Activated effector memory CD4-positive, alpha-beta T cell treated with Interleukin-2 at 50 U/mL for 16 hours (primary cell): ENCODE data around the gene DSCAML1.
A peak's percentile ranks its signal among the peaks of the same experiment; 100 is the strongest.

Experiments
- DNase-seq: peaks from one replicate; pipeline ENCODE4 v3.0.0-alpha.2; 2020

The DSCAML1 gene

DNA sequence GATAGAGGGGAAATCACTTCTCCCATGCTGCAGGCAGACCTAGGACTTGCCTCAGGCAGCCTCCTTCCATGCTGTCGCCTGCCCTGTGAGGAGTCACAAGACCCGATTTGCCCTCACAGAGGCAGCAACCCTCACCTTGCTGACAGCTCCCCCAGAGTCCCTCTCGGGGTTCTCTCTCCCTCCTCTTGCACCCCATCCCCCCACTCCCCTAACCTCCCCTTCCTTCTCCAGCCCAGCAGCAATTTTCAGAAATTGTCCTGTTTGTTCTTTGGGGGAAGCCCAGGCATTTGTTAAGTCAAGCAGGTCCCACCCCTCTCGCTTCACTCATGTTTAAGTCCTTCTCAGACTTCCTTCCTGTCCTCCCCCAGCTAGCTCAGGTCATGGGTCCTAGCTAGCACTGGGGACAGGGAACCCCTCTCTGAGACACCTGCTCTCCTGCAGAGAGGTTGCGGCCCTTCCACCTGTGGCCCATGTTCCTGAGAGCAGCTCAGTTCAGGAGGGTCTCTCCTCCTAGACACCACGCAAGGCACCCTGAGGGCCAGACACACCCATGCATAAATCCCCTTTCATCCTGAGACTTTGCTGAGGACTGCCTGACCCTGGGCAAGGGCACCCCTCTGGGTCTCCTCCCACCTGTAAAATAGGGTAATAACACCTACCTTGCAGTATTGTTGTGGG, 33.8 kb upstream of the DSCAML1 start:
- DNase-seq: no peak

DNA sequence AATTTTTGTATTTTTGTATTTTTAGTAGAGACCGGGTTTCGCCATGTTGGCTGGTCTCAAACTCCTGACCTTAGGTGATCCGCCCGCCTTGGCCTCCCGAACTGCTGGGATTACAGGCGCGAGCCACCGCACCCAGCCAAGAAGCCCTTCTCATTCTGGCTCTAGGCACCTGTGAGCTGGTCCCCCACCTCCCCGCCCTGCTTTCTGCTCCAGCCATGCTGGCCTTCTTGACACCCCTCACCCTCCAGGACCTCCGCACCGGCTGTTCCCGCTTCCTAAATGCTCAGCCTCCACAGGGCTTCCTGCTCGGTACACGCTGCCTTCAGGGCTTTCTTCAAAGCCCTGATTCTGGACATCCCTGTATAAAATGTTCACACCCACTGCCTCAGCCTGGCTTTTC, 33.1 kb upstream of the DSCAML1 start:
- no peak for DNase-seq

DNA sequence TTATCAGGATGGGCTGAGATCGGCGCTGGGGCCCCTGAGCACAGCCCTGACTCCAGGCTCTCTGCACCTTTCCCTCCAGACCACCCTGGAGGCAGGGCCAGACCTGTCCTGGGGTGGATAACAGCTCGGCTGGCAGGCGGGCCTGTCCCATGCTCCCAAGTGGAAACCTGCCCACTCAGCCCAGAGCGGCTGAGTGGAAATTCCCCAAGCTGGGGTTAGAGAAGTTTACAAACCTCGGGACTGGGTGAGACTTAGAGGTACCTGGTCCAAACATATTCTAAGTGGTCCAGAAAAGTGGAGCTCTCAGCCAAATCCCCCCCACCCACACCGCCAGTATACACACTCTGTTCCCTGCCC, 32.3 kb upstream of the DSCAML1 start:
- DNase-seq: no peak

DNA sequence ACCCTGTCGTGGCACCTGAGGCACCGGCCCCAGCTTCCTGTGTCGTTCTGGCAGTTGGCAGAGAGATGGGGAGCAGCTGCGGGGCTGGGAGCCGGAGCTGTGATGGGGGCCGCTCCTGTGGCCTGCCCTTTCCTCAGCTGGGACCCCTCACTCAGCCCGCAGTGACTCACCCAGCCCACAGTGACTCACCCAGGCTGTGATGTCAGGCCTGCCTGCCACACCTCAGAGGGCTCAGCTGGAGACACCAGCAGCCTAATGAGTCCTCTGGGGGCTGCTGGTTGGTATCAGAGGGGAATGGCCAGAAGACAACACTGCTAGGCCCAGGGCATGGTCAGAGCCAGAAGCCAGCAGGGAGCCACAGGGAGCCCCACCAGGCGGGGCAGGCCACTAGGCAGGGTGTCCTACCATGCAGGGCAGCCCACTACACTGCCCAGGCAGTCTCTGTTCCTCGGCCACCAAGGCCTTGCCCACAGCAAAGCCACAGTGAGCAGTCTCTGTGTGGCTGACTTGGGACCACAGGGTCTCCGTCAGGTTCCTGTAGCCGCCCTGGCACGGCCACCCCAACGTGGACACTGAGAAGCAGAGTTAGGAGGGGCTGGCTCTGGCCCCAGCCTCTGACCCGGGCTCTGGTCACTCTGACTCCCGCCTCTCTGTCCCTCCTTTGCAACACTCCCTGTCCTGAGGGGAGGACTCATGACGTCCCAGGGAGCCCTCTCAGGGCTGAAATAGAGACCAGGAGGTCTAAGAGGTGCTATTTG, 31.8 kb upstream of the DSCAML1 start:
- peak; percentile 86 for DNase-seq

GRCh38 chr11:117827521-117828511, 30.8 kb upstream of the DSCAML1 start:
- DNase-seq: peak; percentile 36

GRCh38 chr11:117826832-117827231, 29.8 kb upstream of the DSCAML1 start:
- no peak for DNase-seq

GRCh38 chr11:117826190-117826570, 29.2 kb upstream of the DSCAML1 start:
- no peak for DNase-seq

- DNase-seq: no peak
Observed at GRCh38 chr11:117825538-117826189, 28.6 kb upstream of the DSCAML1 start.

GRCh38 chr11:117824571-117825537, 27.8 kb upstream of the DSCAML1 start, which contains the start of gene FXYD2:
TSS of gene FXYD2 (minus strand) at chr11:117824744. CDS start at chr11:117824678, 66 bp downstream.
- DNase-seq: no peak

- DNase-seq: no peak
Observed at GRCh38 chr11:117823946-117824420, 27.0 kb upstream of the DSCAML1 start.

DNA sequence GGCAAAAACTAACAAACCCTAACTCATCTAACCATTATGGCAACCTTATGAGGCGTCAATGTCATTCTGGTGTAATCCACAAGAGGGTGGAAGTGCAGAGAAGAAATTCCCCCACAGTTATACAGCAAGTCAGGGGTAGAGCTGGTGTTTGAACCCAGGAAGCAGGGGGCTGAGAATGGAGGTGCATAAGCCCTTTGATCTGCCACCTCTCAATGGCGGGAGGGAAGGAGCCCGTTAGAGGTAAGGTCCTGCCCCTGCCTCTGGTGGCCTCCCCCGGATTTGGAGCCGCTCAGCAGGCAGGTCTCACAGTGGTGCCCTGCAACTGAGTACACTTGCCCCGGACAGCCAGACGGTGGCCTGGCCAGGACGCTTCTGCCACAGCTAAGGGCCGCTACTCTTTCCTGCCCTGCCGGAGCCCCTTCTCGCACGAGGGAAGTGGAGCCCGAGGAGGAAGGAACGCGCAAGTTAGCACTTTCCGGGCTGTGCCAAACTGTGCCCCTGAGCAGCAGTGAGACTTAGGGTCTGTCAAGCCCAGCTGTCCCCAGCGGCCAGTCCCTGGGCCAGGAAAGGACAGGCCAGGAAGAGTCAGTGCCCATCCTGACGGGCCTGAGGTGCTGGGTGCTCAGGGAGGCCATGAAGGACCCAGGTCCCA, 26.4 kb upstream of the DSCAML1 start:
- no peak for DNase-seq

DNA sequence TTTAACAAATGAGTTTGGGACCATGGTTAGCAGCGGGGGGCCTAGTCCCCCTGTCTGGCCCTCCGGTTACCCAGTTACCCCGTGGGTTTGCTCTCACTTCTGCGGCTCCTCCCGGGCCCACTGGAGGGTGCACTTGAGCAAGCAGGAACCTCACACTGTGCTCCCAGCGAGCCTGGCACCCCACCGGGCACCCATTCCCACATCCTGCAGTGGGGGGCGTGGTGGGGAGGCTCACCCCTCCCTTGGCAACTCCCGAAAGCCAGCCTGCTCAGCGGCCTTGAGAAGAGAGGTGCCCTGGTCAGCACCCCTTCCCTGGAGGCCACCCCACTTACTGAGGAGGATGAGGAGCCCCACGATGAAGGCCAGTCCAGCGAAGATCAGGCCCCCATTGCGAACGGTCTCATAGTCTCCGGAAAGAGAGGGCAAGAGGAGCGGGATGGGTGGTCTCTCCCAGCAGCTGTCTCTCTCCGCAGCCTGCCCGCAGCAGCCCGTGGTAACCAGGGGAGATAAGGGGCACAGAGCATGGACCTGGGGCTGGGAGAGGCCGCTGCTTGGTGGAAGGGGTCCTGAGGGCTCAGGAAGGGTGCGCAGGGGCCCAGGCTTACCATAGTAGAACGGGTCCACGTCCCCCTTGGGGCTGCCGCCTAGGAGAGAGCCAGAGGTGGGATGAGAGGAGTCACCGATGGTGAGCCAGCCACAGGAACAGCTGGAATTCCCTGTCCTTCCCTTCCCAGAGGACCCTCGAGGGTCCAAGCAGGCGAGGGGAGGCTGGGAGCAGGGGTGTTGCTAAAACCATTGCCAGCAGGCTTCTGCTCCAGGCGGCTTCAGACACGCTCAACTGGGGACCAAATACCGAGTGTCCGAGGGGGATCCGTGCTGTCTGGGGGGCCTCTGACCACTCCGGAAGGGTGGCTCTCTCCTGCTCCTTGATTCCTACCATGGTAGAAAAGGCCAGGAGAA, 25.3 kb upstream of the DSCAML1 start:
- peak; percentile 34 for DNase-seq

DNA sequence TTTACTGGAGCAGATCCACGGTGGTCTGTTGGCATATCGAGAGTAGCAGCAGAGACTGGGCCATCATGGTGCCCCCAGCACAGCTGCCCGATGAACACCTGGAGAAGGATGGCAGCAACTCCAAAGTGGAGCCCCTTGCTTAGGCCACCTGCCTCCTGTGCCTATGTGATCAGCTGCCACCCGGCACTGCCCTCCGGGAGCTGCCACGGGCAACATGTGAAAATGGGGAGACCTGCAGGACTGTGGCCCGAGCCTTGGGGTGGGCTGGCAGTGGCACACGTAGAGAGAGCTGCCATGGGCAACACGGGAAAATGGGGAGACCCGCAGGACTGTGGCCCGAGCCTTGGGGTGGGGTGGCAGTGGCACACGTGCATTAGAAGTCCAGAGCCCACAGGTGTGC, 24.4 kb upstream of the DSCAML1 start:
- DNase-seq: no peak

GRCh38 chr11:117820516-117820915, 23.5 kb upstream of the DSCAML1 start:
- DNase-seq: no peak

- no peak for DNase-seq
Observed at GRCh38 chr11:117820071-117820470, 23.1 kb upstream of the DSCAML1 start.

DNA sequence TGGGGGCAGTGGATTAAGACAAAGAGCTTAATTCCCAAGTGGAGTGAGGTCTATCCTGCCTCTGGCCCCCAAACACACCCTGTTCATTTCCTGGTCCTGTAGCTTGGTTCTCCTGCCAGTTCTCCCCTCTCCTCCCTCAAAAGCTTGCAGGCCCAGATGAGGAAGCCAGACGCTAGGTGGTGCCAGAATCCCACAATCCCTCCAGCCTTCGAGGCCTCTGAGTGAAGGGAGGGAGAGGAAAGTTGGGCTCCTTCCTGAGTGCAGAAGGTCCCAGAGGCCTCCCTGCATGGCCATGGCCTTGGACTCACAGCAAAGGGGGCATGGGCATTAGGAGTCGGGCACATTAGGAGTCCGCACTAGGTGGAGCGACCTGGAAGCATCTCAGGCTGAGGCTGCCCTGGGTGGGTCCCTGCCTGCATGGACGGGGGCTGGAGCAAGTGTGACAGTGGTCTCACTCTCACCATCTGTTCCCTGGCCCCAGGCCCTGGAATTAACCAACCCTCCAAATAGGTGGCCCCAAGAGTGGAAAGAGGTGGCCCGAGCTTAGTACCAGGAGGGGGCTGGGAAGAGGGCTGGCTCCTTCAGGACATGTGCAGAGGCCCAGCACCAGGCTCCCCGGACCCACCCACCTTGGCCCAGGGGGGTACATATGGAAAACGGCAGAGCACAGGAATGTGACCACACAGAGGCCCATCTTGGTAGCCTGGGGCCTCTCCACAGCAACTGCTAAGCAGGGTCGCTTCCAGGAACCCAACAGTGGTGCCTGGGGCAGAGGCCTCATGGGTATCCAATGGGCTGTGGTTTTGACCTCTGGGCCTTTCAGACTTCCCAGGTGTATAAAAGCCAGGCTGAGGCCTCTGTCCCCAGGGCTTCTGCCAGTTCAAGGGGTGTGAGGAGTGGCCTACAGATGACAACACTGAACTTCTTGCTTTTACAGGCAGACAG, 22.4 kb upstream of the DSCAML1 start:
- no peak for DNase-seq

DNA sequence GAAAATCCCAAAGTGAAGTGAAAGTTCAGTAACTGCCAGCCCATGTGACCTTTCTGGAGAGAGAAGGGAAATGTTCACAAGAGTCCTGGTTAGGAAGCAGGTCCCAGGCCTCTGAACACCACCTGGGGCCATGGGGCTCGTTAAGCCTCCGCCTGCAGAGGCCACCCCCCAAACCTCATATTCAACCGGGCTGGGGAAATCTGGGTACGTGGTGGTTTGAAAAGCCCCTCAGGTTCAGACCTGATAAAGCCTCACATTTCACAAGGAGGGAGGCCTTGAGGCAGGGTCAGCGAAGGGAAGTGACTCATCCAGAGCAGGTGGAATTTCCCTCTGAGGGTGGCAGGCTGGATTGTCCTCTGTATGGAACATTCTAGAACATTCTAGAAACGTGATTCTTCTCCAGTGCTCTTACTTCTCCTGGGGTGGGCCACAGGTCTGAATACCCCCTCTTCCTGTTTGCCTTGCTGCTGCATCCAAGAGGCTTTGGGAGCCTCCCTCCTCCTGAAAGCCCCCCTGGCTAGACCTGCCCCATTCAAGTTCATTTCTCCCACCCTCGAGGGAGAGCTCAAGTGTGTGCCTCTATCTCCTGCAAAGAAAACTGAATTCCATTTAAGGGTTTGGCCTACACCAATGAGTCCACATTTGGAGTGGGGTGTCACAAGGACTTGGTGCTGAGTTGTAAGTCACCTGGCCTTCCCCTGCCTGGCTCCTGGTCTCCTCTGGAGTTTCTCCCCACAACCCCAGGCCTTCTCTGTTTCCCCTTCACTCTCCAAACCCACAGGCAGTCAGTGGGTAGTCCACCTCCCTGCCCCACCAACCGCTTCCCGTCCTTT, 21.2 kb upstream of the DSCAML1 start:
- DNase-seq: peak; percentile 19
